Esophagus muscularis mucosa (tissue), 4 donors: ENCODE measurements around the gene CEP131. TPM values are rescaled to one million over a fixed set of nuclear protein-coding genes. Genes with fewer than 3 reads are reported as not detected.

Experiments used
- DNase-seq: peaks from one replicate; pipeline ENCODE4 v3.0.0-alpha.2; 2017; ENCODE audit errors: extremely low spot score
- H3K27ac ChIP-seq, 4 donors: fragments of 200-600 bp; sonication (generic); replicated peaks in 1 of 4; 1 replicate in 3 of 4; 2 replicates in 1 of 4; pipeline ENCODE4 v1.5.1; 2016 to 2019; ENCODE audit warnings: mild to moderate bottlenecking in 1 of 4
- H3K27me3 ChIP-seq, 4 donors: fragments of 200-600 bp; sonication (generic); one replicate each; pipeline versions ENCODE4 v1.5.1 to v1.6.0; 2016 to 2019
- H3K36me3 ChIP-seq, 4 donors: fragments of 200-600 bp; sonication (generic); one replicate each; pipeline ENCODE4 v1.5.1; 2016 to 2019
- H3K4me1 ChIP-seq, 4 donors: fragments of 200-600 bp; sonication (generic); one replicate each; pipeline ENCODE4 v1.5.1; 2016 to 2019
- H3K4me3 ChIP-seq, 4 donors: fragments of 200-600 bp; sonication (generic); 1 replicate in 2 of 4; 2 replicates in 2 of 4; pipeline ENCODE4 v1.5.1; 2016 to 2019; ENCODE audit warnings: mild to moderate bottlenecking in 4 of 4, moderate library complexity in 1 of 4
- H3K9me3 ChIP-seq, 4 donors: fragments of 200-600 bp; sonication (generic); 1 replicate in 3 of 4; 2 replicates in 1 of 4; pipeline ENCODE4 v1.5.1; 2016 to 2019
- CTCF ChIP-seq, 3 experiments: fragments of 200-600 bp in 2 of 3; fragments of 450-650 bp in 1 of 3; sonication (generic) in 2 of 3; IDR thresholded peaks; one replicate each; pipeline ENCODE4 v1.5.1; 2017 to 2019; ENCODE audit warnings: antibody characterized with exemption in 3 of 3, mild to moderate bottlenecking in 2 of 3, moderate library complexity in 1 of 3
- EP300 ChIP-seq: sonication (generic); formaldehyde crosslinking; IDR thresholded peaks from one replicate; pipeline ENCODE4 v1.6.1; 2017; ENCODE audit warnings: antibody characterized with exemption
- POLR2A ChIP-seq: fragments of 450-650 bp; IDR thresholded peaks from one replicate; pipeline ENCODE4 v1.6.1; 2017; ENCODE audit warnings: antibody characterized with exemption, moderate library complexity, mild to moderate bottlenecking, low read depth
- POLR2AphosphoS5 ChIP-seq, 2 donors: sonication (generic); formaldehyde crosslinking; IDR thresholded peaks; one replicate each; pipeline ENCODE4 v1.6.1; 2017; ENCODE audit warnings: antibody characterized with exemption in 2 of 2
- WGBS: methylation state at CpG from one replicate; pipeline ENCODE4 v1.1.5; 2018; 5-methylcytosine and 5-hydroxymethylcytosine counted together
- intact Hi-C: fragments of 100-400 bp; cut with DNase I; formaldehyde crosslinking; loops from one replicate; pipeline ENCODE4 v1.15.1; 2023
- total RNA-seq, 4 donors: library from RNA; depleted of rRNA; stranded (reverse); fragments of >200 nt; gene quantifications; one replicate each; pipeline versions ENCODE4 v1.1.0 to v1.2.1, GENCODE V29; 2016

The CEP131 gene
- total RNA-seq, 4 donors from 2014 or later = 4.5 to 10.6 (median 8.9) TPM

- no peak for TF ChIP-seq POLR2A
- TF ChIP-seq EP300 = no peak
- TF ChIP-seq CTCF (IDR thresholded peaks at IDR 0.05) = no peak
- TF ChIP-seq POLR2AphosphoS5 (IDR thresholded peaks at IDR 0.05) = no peak
- Histone ChIP-seq H3K27me3 (peaks cover 0 to 9% (median 0%) of the 10 kb centered on the region in 4 donors), H3K4me3 (no peak overlapping the region), H3K27ac (no peak overlapping the region), H3K36me3 (peaks cover 0 to 50% (median 22%) of the 10 kb centered on the region in 4 donors), H3K4me1 (no peaks in the 10 kb centered on the region), H3K9me3 (no peaks in the 10 kb centered on the region)
- 100% methylated on average over 2 of the region's 7 CpGs for WGBS
- intact Hi-C loops = no loop called here
- no peak for DNase-seq
Measured at GRCh38 chr17:81189016-81189415, 33.7 kb downstream of the CEP131 start.

- Histone ChIP-seq H3K27me3 (peaks cover 0 to 15% (median 0%) of the 10 kb centered on the region in 4 donors), H3K27ac (no peak overlapping the region), H3K9me3 (no peaks in the 10 kb centered on the region), H3K36me3 (peaks cover 0 to 45% (median 22%) of the 10 kb centered on the region in 4 donors), H3K4me3 (no peak overlapping the region), H3K4me1 (no peaks in the 10 kb centered on the region)
- no peak for DNase-seq
- intact Hi-C loops = no loop called here
- WGBS = 91% methylated on average over 9 of the region's 12 CpGs
- TF ChIP-seq POLR2A (no peak), CTCF (IDR thresholded peaks at IDR 0.05) (no peak), POLR2AphosphoS5 (IDR thresholded peaks at IDR 0.05) (no peak), EP300 (no peak)
Measured at GRCh38 chr17:81188491-81188840, 34.3 kb downstream of the CEP131 start.

- TF ChIP-seq EP300 = no peak
- TF ChIP-seq CTCF (IDR thresholded peaks at IDR 0.05) = no peak
- no peak for TF ChIP-seq POLR2AphosphoS5 (IDR thresholded peaks at IDR 0.05)
- TF ChIP-seq POLR2A = no peak
- intact Hi-C loops = no loop called here
- Histone ChIP-seq H3K27me3 (peaks cover 0 to 21% (median 0%) of the 10 kb centered on the region in 4 donors), H3K9me3 (no peaks in the 10 kb centered on the region), H3K4me1 (no peaks in the 10 kb centered on the region), H3K4me3 (no peak overlapping the region), H3K36me3 (peaks cover 0 to 40% (median 22%) of the 10 kb centered on the region in 4 donors), H3K27ac (no peak overlapping the region)
- DNase-seq = no peak
- 86% methylated on average over 16 of the region's 26 CpGs for WGBS
Measured at GRCh38 chr17:81187586-81188490, 34.9 kb downstream of the CEP131 start.

GRCh38 chr17:81187120-81187519 lies 35.6 kb downstream of the CEP131 start:
- no peaks in the 10 kb centered on the region for H3K4me1 ChIP-seq
- no peak overlapping the region for H3K4me3 ChIP-seq
- H3K36me3 ChIP-seq = peaks cover 0 to 33% (median 20%) of the 10 kb centered on the region in 4 donors
- H3K9me3 ChIP-seq = no peaks in the 10 kb centered on the region
- intact Hi-C loops = no loop called here
- 90% methylated on average over 11 of the region's 11 CpGs for WGBS
- H3K27ac ChIP-seq = no peak overlapping the region
- no peak for TF ChIP-seq EP300
- TF ChIP-seq POLR2A = no peak
- TF ChIP-seq POLR2AphosphoS5 (IDR thresholded peaks at IDR 0.05) = no peak
- no peak for TF ChIP-seq CTCF (IDR thresholded peaks at IDR 0.05)
- H3K27me3 ChIP-seq = peaks cover 0 to 28% (median 0%) of the 10 kb centered on the region in 4 donors
- DNase-seq = no peak
